SU-DHL-6 (cell line): ENCODE results near the gene POLR1D.

Source experiments
- H2AFZ ChIP-seq: fragments of 200-600 bp; sonication (generic); 2 replicates; pipeline ENCODE4 v1.6.1; 2014; ENCODE audit warnings: low read depth, mild to moderate bottlenecking, moderate library complexity, mixed read lengths, antibody characterized with exemption, low read length; ENCODE audit not compliant: severe bottlenecking
- H3F3A ChIP-seq: fragments of 200-600 bp; shearing (Covaris generic); 2 replicates; pipeline ENCODE4 v1.6.0; 2016; ENCODE audit warnings: antibody characterized with exemption, mild to moderate bottlenecking; ENCODE audit not compliant: insufficient read depth
- H3K27ac ChIP-seq: fragments of 200-600 bp; sonication (generic); 2 replicates; pipeline ENCODE4 v1.5.1; 2016; ENCODE audit warnings: low read depth, mild to moderate bottlenecking, low read length, moderate library complexity, mixed read lengths
- H3K27me3 ChIP-seq: fragments of 200-600 bp; sonication (generic), shearing (Covaris generic); 2 replicates; pipeline ENCODE4 v1.6.0; 2014; ENCODE audit warnings: mild to moderate bottlenecking, low read length
- H3K36me3 ChIP-seq: fragments of 200-600 bp; sonication (generic); 2 replicates; pipeline ENCODE4 v1.6.1; 2014; ENCODE audit warnings: mild to moderate bottlenecking, low read length, mixed read lengths
- H3K4me2 ChIP-seq: fragments of 300-600, 200-600 bp; shearing (Covaris generic), sonication (generic); 2 replicates; pipeline ENCODE4 v1.6.0; 2014; ENCODE audit warnings: low read length, low read depth, mild to moderate bottlenecking; ENCODE audit not compliant: poor library complexity, severe bottlenecking
- H3K4me3 ChIP-seq: fragments of 200-600 bp; sonication (generic); 2 replicates; pipeline ENCODE4 v1.5.1; 2014; ENCODE audit warnings: antibody characterized with exemption, low read length, mild to moderate bottlenecking, mixed read lengths; ENCODE audit not compliant: insufficient read depth, poor library complexity, severe bottlenecking
- H3K79me2 ChIP-seq: fragments of 200-600 bp; sonication (generic); 2 replicates; pipeline ENCODE4 v1.6.1; 2014; ENCODE audit warnings: mild to moderate bottlenecking, low read length, moderate library complexity; ENCODE audit not compliant: insufficient read depth
- H3K9ac ChIP-seq: fragments of 200-600 bp; sonication (generic); 2 replicates; pipeline ENCODE4 v1.7.0; 2014; ENCODE audit warnings: mild to moderate bottlenecking, low read length
- H3K9me2 ChIP-seq: fragments of 200-600 bp; sonication (generic); replicated peaks from 2 replicates; pipeline ENCODE4 v1.6.1; 2014; ENCODE audit warnings: low read length; ENCODE audit not compliant: insufficient read depth
- H3K9me3 ChIP-seq: fragments of 200-600 bp; sonication (generic); 2 replicates; pipeline ENCODE4 v1.6.1; 2014; ENCODE audit warnings: low read length, mixed read lengths; ENCODE audit not compliant: insufficient read depth
- H4K20me1 ChIP-seq: fragments of 200-600 bp; sonication (generic); 2 replicates; pipeline ENCODE4 v1.6.1; 2014; ENCODE audit warnings: low read depth, mild to moderate bottlenecking, antibody characterized with exemption, low read length, moderate library complexity, mixed read lengths
- CTCF ChIP-seq: fragments of 200-600 bp; sonication (generic); IDR thresholded peaks from one replicate; pipeline ENCODE4 v1.5.1; 2017; ENCODE audit warnings: antibody characterized with exemption, mild to moderate bottlenecking, low read length, moderate library complexity; ENCODE audit not compliant: insufficient read depth, poor library complexity, severe bottlenecking
- EZH2phosphoT487 ChIP-seq: fragments of 200-600 bp; sonication (generic), shearing (Covaris generic); conservative IDR thresholded peaks from 2 replicates; pipeline ENCODE4 v1.6.1; 2018; ENCODE audit warnings: mild to moderate bottlenecking, antibody characterized with exemption, low read length, moderate library complexity, mixed read lengths

The POLR1D gene

GRCh38 chr13:27607125-27607524 lies 14.6 kb upstream of the POLR1D start:
- Histone ChIP-seq H3K36me3 (no peaks in the 10 kb centered on the region), H4K20me1 (peaks cover 21% of the 10 kb centered on the region; the same call in 1 of the 2 replicates), H3K27ac (no peak overlapping the region), H3K27me3 (no peaks in the 10 kb centered on the region), H3F3A (no peaks in the 10 kb centered on the region), H3K9me2 (no peaks in the 10 kb centered on the region), H3K4me3 (no peak overlapping the region), H3K9ac (no peak overlapping the region), H3K9me3 (no peaks in the 10 kb centered on the region), H3K79me2 (peaks cover 34% of the 10 kb centered on the region; the same call in 1 of the 2 replicates), H2AFZ (no peak overlapping the region), H3K4me2 (no peak overlapping the region)
- no peak for TF ChIP-seq CTCF
- no peak for TF ChIP-seq EZH2phosphoT487

- Histone ChIP-seq H3K4me2 (no peak overlapping the region), H3K27me3 (no peaks in the 10 kb centered on the region), H3F3A (no peaks in the 10 kb centered on the region), H4K20me1 (peaks cover 13% of the 10 kb centered on the region), H3K9ac (no peak overlapping the region), H3K9me2 (no peaks in the 10 kb centered on the region), H2AFZ (no peak overlapping the region), H3K4me3 (no peak overlapping the region), H3K9me3 (no peaks in the 10 kb centered on the region), H3K79me2 (peaks cover 55% of the 10 kb centered on the region), H3K27ac (no peak overlapping the region), H3K36me3 (no peaks in the 10 kb centered on the region)
- TF ChIP-seq CTCF (no peak), EZH2phosphoT487 (no peak)
Observed at GRCh38 chr13:27613628-27614027, 8.1 kb upstream of the POLR1D start.

DNA sequence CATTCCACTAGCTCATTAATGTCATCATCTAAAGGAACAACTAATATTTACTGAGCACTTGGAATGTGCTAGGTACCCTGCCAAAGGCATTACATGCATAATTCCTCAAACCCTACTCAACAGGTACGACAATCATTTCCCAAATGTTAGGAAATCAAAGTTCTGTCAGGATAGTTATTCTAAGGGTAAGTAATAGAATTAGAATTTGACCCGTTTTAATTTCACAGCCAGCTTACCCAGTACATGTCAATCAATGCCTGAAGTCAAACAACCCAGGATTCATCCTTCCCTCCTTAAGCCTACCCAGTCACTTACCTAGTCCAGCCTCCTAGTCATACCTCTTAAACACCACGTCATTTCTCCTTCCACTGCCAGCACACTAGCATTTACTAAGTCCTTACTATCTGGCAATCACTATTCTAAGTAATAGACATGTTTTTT lies 3.8 kb upstream of the POLR1D start:
- Histone ChIP-seq H4K20me1 (peaks cover 13% of the 10 kb centered on the region; the same call in 1 of the 2 replicates), H3K79me2 (peaks cover 59% of the 10 kb centered on the region), H3K4me2 (no peak overlapping the region), H3K9me3 (no peaks in the 10 kb centered on the region), H3K36me3 (peaks cover under 1% of the 10 kb centered on the region; the same call in 1 of the 2 replicates), H3K4me3 (no peak overlapping the region), H3F3A (peaks cover 6% of the 10 kb centered on the region), H3K27me3 (no peaks in the 10 kb centered on the region), H3K9ac (no peak overlapping the region), H2AFZ (no peak overlapping the region), H3K9me2 (no peaks in the 10 kb centered on the region), H3K27ac (no peak overlapping the region)
- TF ChIP-seq CTCF (no peak), EZH2phosphoT487 (no peak)
